Upper lobe of left lung (tissue), 6 donors: ENCODE data around the gene TNFRSF6B. TPM values are rescaled to one million over a fixed set of nuclear protein-coding genes. Genes with fewer than 3 reads are reported as not detected.
"Not testable (repeated sequence)": the region's sequence is repeated elsewhere in the genome, so short reads cannot be mapped to it uniquely, and the experiment has no call there.

Experiments used
- ATAC-seq, 2 donors: fragments of 200-7000 bp; cut with Tn5 transposase; one replicate each; pipeline ENCODE4 v1.9.1; 2022; ENCODE audit warnings: mild to moderate bottlenecking in 2 of 2, moderate library complexity in 2 of 2; ENCODE audit not compliant: low FRiP score in 2 of 2
- DNase-seq, 2 donors: peaks; one replicate each; pipeline ENCODE4 v3.0.0-alpha.2; 2019 to 2020
- H3K27ac ChIP-seq, 4 donors: fragments of 200-600 bp; sonication (generic); one replicate each; pipeline ENCODE4 v1.5.1; 2016 to 2019
- H3K27me3 ChIP-seq, 4 donors: fragments of 200-600 bp; sonication (generic); one replicate each; pipeline ENCODE4 v1.5.1; 2017 to 2019
- H3K36me3 ChIP-seq, 4 donors: fragments of 200-600 bp; sonication (generic); one replicate each; pipeline ENCODE4 v1.5.1; 2016 to 2019
- H3K4me1 ChIP-seq, 4 donors: fragments of 200-600 bp; sonication (generic); one replicate each; pipeline ENCODE4 v1.5.1; 2018 to 2019
- H3K4me3 ChIP-seq, 4 donors: fragments of 200-600 bp; sonication (generic); one replicate each; pipeline ENCODE4 v1.5.1; 2017 to 2019; ENCODE audit warnings: mild to moderate bottlenecking in 2 of 4, moderate library complexity in 1 of 4
- H3K9me3 ChIP-seq, 4 donors: fragments of 200-600 bp; sonication (generic); one replicate each; pipeline ENCODE4 v1.5.1; 2018 to 2019
- CTCF ChIP-seq, 6 experiments: fragments of 450-650 bp in 4 of 6; fragments of 200-600 bp in 2 of 6; sonication (generic) in 2 of 6; IDR thresholded peaks; one replicate each; pipeline ENCODE4 v1.5.1; 2016 to 2019; ENCODE audit warnings: antibody characterized with exemption in 6 of 6
- EP300 ChIP-seq, 4 donors: sonication (generic); formaldehyde crosslinking; IDR thresholded peaks; one replicate each; pipeline ENCODE4 v1.5.1; 2017; ENCODE audit warnings: antibody characterized with exemption in 4 of 4, control low read depth in 2 of 4
- POLR2A ChIP-seq, 4 donors: fragments of 450-650 bp; IDR thresholded peaks; one replicate each; pipeline ENCODE4 v1.5.1; 2016 to 2017; ENCODE audit warnings: antibody characterized with exemption in 4 of 4, mild to moderate bottlenecking in 2 of 4
- POLR2AphosphoS5 ChIP-seq, 2 donors: sonication (generic); formaldehyde crosslinking; IDR thresholded peaks; one replicate each; pipeline ENCODE4 v1.5.1; 2017; ENCODE audit warnings: antibody characterized with exemption in 2 of 2
- whole genome bisulfite sequencing, 2 donors: methylation state at CpG; one replicate each; pipeline ENCODE4 v1.1.5; 2017 to 2018; 5-methylcytosine and 5-hydroxymethylcytosine counted together
- total RNA-seq, 6 donors: library from RNA; depleted of rRNA in 4 of 6; stranded (reverse); fragments of >200 nt in 4 of 6; gene quantifications; one replicate each; pipeline versions ENCODE4 v1.1.0 to v1.2.1, GENCODE V29; 2016 to 2021
- donor health status: DM: no; HTN: no; CAD: no; lungs with moderate emphysema.
- donor health status: DM: no; HTN: yes; CAD: no; lungs with severe emphysema.

Gene TNFRSF6B
- total RNA-seq, 6 donors from 2014 or later: 13.8 to 34.8 (median 16.9) TPM

DNA sequence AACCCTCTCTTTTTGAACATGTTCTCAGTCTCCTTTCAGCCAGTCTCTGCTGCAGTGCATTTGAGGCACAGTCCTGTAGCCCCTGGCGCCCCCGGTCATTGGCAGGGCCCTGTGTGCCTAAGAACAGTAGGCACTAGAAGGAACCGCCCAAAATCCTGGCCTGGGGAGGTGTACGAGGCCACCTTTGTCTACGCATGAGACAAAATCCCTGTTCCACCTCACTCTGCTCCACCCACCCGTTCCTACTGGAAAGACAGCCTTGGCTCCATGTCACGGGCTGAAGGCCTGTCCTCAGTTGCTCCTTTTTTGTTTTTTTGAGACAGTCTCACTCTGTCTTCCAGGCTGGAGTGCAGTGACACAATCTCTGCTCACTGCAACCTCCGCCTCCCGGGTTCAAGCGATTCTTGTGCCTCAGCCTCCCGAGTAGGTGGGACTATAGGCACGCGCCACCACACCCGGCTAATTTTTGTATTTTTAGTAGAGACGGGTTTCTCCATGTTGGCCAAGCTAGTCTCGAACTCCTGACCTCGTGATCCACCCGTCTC is 33.8 kb downstream of the TNFRSF6B start:
- not testable (repeated sequence) for H3K4me3 ChIP-seq, ATAC-seq, DNase-seq, H3K9me3 ChIP-seq, H3K27ac ChIP-seq, H3K27me3 ChIP-seq
- H3K4me1 ChIP-seq: peaks cover 0 to 22% (median 13%) of the 10 kb centered on the region in 4 donors
- peaks cover 0 to 40% (median 24%) of the 10 kb centered on the region in 4 donors for H3K36me3 ChIP-seq
- WGBS, 2 donors: 91 to 93% methylated on average over 18 of the region's 18 CpGs

GRCh38 chr20:63731410-63731809 is 35.0 kb downstream of the TNFRSF6B start:
- WGBS, 2 donors: 78 to 88% methylated on average over 5 of the region's 5 CpGs
- H3K4me1 ChIP-seq: peaks cover 0 to 30% (median 13%) of the 10 kb centered on the region in 4 donors
- H3K27me3 ChIP-seq: no peaks in the 10 kb centered on the region
- no peak for DNase-seq
- H3K9me3 ChIP-seq: no peaks in the 10 kb centered on the region
- no peak overlapping the region for H3K27ac ChIP-seq
- ATAC-seq: no peak
- no peak overlapping the region for H3K4me3 ChIP-seq
- H3K36me3 ChIP-seq: peaks cover 0 to 49% (median 34%) of the 10 kb centered on the region in 4 donors
- TF ChIP-seq POLR2A (IDR thresholded peaks at IDR 0.05) (no peak), EP300 (IDR thresholded peaks at IDR 0.05) (no peak), CTCF (IDR thresholded peaks at IDR 0.05) (no peak), POLR2AphosphoS5 (IDR thresholded peaks at IDR 0.05) (no peak)

DNA sequence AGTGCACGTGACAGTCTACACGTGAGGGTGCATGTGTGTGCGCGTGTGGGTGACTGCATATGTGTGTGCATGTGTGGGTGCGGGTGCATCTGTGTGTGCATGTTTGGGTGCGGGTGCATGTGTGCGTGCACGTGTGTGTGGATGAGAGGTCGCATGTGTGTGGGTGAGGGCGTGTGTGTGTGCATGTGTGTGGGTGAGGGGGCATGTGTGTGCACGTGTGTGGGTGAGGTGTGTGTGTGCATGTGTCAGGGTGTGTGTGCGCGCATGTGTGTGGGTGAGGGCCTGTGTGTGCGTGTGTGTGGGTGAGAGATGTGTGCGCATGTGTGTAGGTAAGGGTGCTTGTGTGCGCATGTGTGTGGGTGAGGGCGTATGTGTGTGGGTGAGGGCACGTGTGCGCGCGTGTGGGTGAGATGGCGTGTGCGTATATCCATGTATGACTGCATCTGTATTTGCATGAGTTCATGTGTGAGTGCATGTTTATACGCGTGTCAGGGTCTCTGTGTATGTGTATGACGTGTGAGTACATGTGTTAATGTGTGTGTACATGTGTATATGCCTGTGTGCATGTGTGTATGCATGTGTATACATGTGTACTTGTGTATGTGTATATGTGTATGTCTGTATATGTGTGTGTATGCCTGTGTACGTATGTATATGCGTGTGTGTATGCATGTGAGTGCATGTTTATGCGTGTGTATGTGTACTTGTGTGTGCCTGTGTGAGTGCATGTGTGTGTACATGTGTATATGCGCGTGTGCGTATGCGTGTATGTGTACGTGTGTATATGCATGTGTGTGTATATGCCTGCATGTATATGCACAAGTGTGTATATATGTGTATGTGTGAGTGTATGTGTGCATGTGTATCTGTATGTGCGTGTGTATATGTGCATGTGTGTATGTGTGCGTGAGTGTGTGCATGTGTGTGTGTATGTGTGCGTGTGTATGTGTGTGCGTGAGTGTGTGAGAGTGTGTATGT is 36.0 kb downstream of the TNFRSF6B start:
- H3K4me3 ChIP-seq: no peak overlapping the region
- peaks cover 3 to 40% (median 16%) of the 10 kb centered on the region in 4 donors for H3K4me1 ChIP-seq
- no peaks in the 10 kb centered on the region for H3K27me3 ChIP-seq
- TF ChIP-seq CTCF (IDR thresholded peaks at IDR 0.05): no peak
- no peak for TF ChIP-seq EP300 (IDR thresholded peaks at IDR 0.05)
- TF ChIP-seq POLR2AphosphoS5 (IDR thresholded peaks at IDR 0.05): no peak
- TF ChIP-seq POLR2A (IDR thresholded peaks at IDR 0.05): no peak
- peaks cover 0 to 44% (median 35%) of the 10 kb centered on the region in 4 donors for H3K36me3 ChIP-seq
- no peak for DNase-seq
- no peak overlapping the region for H3K27ac ChIP-seq
- H3K9me3 ChIP-seq: no peaks in the 10 kb centered on the region
- ATAC-seq: no peak
- WGBS, 2 donors: 86 to 88% methylated on average over 38 of the region's 38 CpGs

- H3K27me3 ChIP-seq: no peaks in the 10 kb centered on the region
Observed at GRCh38 chr20:63733117-63733516, 36.7 kb downstream of the TNFRSF6B start.

GRCh38 chr20:63733579-63734081 is 37.2 kb downstream of the TNFRSF6B start:
- DNase-seq (no peak), ATAC-seq (no peak)
- Histone ChIP-seq H3K4me1 (peaks cover 15 to 45% (median 20%) of the 10 kb centered on the region in 4 donors), H3K36me3 (peaks cover 0 to 41% (median 35%) of the 10 kb centered on the region in 4 donors), H3K27ac (no peak overlapping the region), H3K27me3 (no peaks in the 10 kb centered on the region), H3K4me3 (no peak overlapping the region), H3K9me3 (no peaks in the 10 kb centered on the region)
- WGBS, 2 donors: 97 to 100% methylated on average over 5 to 18 of the region's 18 CpGs
- TF ChIP-seq EP300 (IDR thresholded peaks at IDR 0.05) (no peak), POLR2AphosphoS5 (IDR thresholded peaks at IDR 0.05) (no peak), POLR2A (IDR thresholded peaks at IDR 0.05) (no peak), CTCF (IDR thresholded peaks at IDR 0.05) (no peak)

More at GRCh38 chr20:63733117-63733516, 36.7 kb downstream of the TNFRSF6B start:
- DNase-seq (no peak), ATAC-seq (no peak)
- Histone ChIP-seq H3K36me3 (peaks cover 0 to 44% (median 35%) of the 10 kb centered on the region in 4 donors), H3K9me3 (no peaks in the 10 kb centered on the region), H3K4me3 (no peak overlapping the region), H3K4me1 (peaks cover 10 to 45% (median 19%) of the 10 kb centered on the region in 4 donors), H3K27ac (no peak overlapping the region)
- TF ChIP-seq POLR2A (IDR thresholded peaks at IDR 0.05): no peak
- 100% methylated on average over 1 to 3 of the region's 13 CpGs for WGBS, 2 donors
